ENCODE results near the gene TLCD3B. TPM values are rescaled to one million over a fixed set of nuclear protein-coding genes. Genes with fewer than 3 reads are reported as not detected.

The TLCD3B gene
- total RNA-seq, 1 experiment from 2014 or later: 0.47 TPM

DNA sequence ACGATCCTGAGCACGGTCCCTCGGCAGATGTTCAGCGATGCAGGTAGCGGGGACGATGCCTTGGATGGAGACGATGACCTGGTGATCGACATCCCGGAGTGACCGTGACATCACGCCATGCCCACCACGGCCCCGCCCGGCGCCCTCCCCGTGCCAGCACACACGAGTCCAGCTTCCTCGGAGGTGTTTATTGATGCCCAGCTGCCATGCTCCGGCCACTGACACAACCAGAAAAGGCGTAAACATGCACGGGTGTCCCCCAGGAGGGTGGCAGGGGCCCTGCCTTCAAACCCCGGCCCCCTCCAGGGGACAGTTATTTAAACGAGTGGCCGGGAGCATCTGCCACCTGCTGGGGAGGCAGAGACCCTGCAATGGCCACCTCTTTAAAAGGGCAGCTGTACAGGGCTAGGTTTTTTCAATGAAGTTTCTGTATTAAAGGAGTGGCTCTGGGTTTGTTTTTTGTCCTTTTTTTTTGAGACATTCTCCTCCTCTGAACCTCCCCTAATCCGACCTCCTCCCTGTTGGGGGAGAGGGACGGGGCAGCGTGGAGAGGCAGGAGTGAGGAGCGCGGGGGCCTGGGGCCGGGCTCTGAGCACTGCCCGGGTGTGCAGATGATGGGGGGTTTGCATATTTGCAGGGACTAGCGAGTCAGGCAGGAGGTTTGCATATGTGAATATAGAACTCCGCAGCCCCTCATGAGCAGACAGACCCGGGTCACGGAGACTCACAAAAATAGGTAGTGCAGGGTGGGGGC lies 25.6 kb downstream of the TLCD3B start:
- Histone ChIP-seq H3K9ac (ENCODE audit: low read length) (no peak overlapping the region), H2AFZ (ENCODE audit: low read length) (no peak overlapping the region), H3F3A (ENCODE audit: low read length, unreplicated experiment) (no peaks in the 10 kb centered on the region), H3K4me1 (ENCODE audit: insufficient read depth, low read length) (no peaks in the 10 kb centered on the region), H3K4me2 (ENCODE audit: low read length) (no peak overlapping the region), H3K27ac (ENCODE audit: low read length) (no peak overlapping the region), H4K20me1 (ENCODE audit: low read length) (no peaks in the 10 kb centered on the region), H3K9me3 (ENCODE audit: low read length) (no peaks in the 10 kb centered on the region), H3K9me2 (replicated peaks; ENCODE audit: low read length) (no peaks in the 10 kb centered on the region), H3K36me3 (ENCODE audit: low read depth, low read length) (no peaks in the 10 kb centered on the region), H3K27me3 (ENCODE audit: low read length) (no peaks in the 10 kb centered on the region), H3K4me3 (ENCODE audit: low read length) (no peak overlapping the region), H3K79me2 (ENCODE audit: low read length) (no peaks in the 10 kb centered on the region)
- POLR2A ChIA-PET (ENCODE audit: unreplicated experiment): no interaction called here
- TF ChIP-seq EZH2 (IDR thresholded peaks at IDR 0.05; ENCODE audit: low read length, unreplicated experiment) (no peak), CTCF (conservative IDR thresholded peaks at IDR 0.05; ENCODE audit: low read depth, low read length) (peak; percentile 81)
- CTCF ChIA-PET: interaction anchor here (0.5 to 0.6 kb wide), 4 partner anchors 9 to 181 kb away, joined by 3 to 7 read pairs (median 4); partner anchors contain the start of gene SEZ6L2
- intact Hi-C loops (cut with micrococcal nuclease): no loop called here
- peak; percentile 32 for DNase-seq
- no TSS peak for BruUV-seq (replicated peaks)
- ATAC-seq: peak; percentile 53

DNA sequence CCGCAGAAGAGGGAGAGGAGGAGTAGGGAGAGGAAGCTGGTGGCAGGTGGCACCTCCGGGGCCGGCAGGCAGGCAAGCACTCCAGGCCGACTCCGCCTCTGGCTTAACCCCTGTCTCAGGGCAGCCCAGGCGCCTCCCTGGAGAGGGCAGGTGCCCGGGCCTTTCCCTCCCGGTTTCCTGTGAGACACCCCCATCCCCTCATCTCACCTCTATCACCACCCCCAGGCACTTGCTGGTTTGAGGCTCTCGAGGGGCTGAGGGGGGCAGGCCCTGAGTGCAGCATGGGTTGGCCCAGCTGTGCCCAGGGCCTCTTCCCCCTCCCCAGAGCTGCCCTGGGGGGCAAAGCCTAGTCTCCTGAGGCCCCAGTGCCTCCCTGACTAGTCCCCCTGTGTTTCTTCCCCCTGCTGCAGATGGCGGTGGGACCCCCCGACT lies 26.2 kb downstream of the TLCD3B start:
- Histone ChIP-seq H3K4me3 (ENCODE audit: low read length) (no peak overlapping the region), H3K79me2 (ENCODE audit: low read length) (no peaks in the 10 kb centered on the region), H3F3A (ENCODE audit: low read length, unreplicated experiment) (no peaks in the 10 kb centered on the region), H3K4me2 (ENCODE audit: low read length) (no peak overlapping the region), H2AFZ (ENCODE audit: low read length) (no peak overlapping the region), H3K9ac (ENCODE audit: low read length) (no peak overlapping the region), H3K9me3 (ENCODE audit: low read length) (no peaks in the 10 kb centered on the region), H3K36me3 (ENCODE audit: low read depth, low read length) (no peaks in the 10 kb centered on the region), H3K27me3 (ENCODE audit: low read length) (no peaks in the 10 kb centered on the region), H3K9me2 (replicated peaks; ENCODE audit: low read length) (no peaks in the 10 kb centered on the region), H4K20me1 (ENCODE audit: low read length) (no peaks in the 10 kb centered on the region), H3K27ac (ENCODE audit: low read length) (no peak overlapping the region), H3K4me1 (ENCODE audit: insufficient read depth, low read length) (no peaks in the 10 kb centered on the region)
- intact Hi-C loops (cut with micrococcal nuclease): no loop called here
- BruUV-seq (replicated peaks): no TSS peak
- ChIA-PET CTCF (interaction anchor here (0.6 kb wide), 2 partner anchors 8 to 29 kb away, joined by 3 to 4 read pairs; no protein-coding TSS in a partner anchor), POLR2A (ENCODE audit: unreplicated experiment) (no interaction called here)
- TF ChIP-seq CTCF (conservative IDR thresholded peaks at IDR 0.05; ENCODE audit: low read depth, low read length) (no peak), EZH2phosphoT487 (IDR thresholded peaks at IDR 0.05; ENCODE audit: borderline replicate concordance, low read length) (no peak), EZH2 (IDR thresholded peaks at IDR 0.05; ENCODE audit: low read length, unreplicated experiment) (no peak)
- DNase-seq: no peak
- peak; percentile 52 for ATAC-seq

DNA sequence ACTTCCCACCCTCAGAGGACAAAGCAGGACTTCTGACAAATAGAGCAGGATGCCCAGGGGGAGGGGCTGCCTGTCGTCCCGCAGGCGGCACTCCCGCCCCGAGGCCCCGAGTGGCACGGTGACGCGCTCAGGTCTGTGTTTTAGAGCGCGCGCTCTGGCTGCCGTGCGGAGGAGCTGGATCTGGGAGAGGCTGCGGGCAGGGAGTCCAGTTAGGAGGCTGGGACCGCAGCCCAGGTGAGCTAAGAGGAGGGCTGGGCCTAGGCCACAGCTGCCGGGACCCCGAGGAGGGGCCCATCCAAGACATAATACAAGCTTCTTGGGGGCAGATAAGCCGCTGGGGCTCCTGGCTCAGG lies 26.7 kb downstream of the TLCD3B start:
- Histone ChIP-seq H3F3A (ENCODE audit: low read length, unreplicated experiment) (no peaks in the 10 kb centered on the region), H3K4me3 (ENCODE audit: low read length) (no peak overlapping the region), H3K79me2 (ENCODE audit: low read length) (no peaks in the 10 kb centered on the region), H3K27me3 (ENCODE audit: low read length) (no peaks in the 10 kb centered on the region), H3K9ac (ENCODE audit: low read length) (no peak overlapping the region), H3K27ac (ENCODE audit: low read length) (no peak overlapping the region), H3K36me3 (ENCODE audit: low read depth, low read length) (no peaks in the 10 kb centered on the region), H3K4me2 (ENCODE audit: low read length) (no peak overlapping the region), H3K9me3 (ENCODE audit: low read length) (no peaks in the 10 kb centered on the region), H4K20me1 (ENCODE audit: low read length) (no peaks in the 10 kb centered on the region), H3K4me1 (ENCODE audit: insufficient read depth, low read length) (no peaks in the 10 kb centered on the region), H3K9me2 (replicated peaks; ENCODE audit: low read length) (no peaks in the 10 kb centered on the region), H2AFZ (ENCODE audit: low read length) (no peak overlapping the region)
- BruUV-seq (replicated peaks): no TSS peak
- POLR2A ChIA-PET (ENCODE audit: unreplicated experiment): no interaction called here
- no peak for TF ChIP-seq EZH2 (IDR thresholded peaks at IDR 0.05; ENCODE audit: low read length, unreplicated experiment)
- no peak for TF ChIP-seq CTCF (conservative IDR thresholded peaks at IDR 0.05; ENCODE audit: low read depth, low read length)
- no peak for TF ChIP-seq EZH2phosphoT487 (IDR thresholded peaks at IDR 0.05; ENCODE audit: borderline replicate concordance, low read length)
- intact Hi-C loops (cut with micrococcal nuclease): no loop called here
- DNase-seq (no peak), ATAC-seq (no peak)
- CTCF ChIA-PET: no interaction called here

Measured in PC-3 (cell line).